RWPE2 (cell line): Measurements from ENCODE around the gene CARD14.

Experiments used
- ATAC-seq: fragments of 200-7000 bp; cut with Tn5 transposase; 3 replicates; pipeline ENCODE4 v1.9.1; 2021; ENCODE audit warnings: low read depth
- DNase-seq: peaks from one replicate; pipeline ENCODE4 v3.0.0-alpha.2; 2020; ENCODE audit warnings: low spot score
- H3K27ac ChIP-seq: fragments of 450-650 bp; 2 replicates; pipeline ENCODE4 v1.5.1; 2017; ENCODE audit warnings: mild to moderate bottlenecking; ENCODE audit not compliant: poor library complexity, severe bottlenecking
- H3K27me3 ChIP-seq: fragments of 250-450 bp; sonication (Bioruptor Pico); 2 replicates; pipeline ENCODE4 v1.5.1; 2021; ENCODE audit warnings: mild to moderate bottlenecking, moderate library complexity; ENCODE audit not compliant: insufficient read depth, poor library complexity, severe bottlenecking
- H3K36me3 ChIP-seq: fragments of 250-450 bp; sonication (Bioruptor Pico); 2 replicates; pipeline ENCODE4 v1.5.1; 2020; ENCODE audit warnings: low read depth, mild to moderate bottlenecking, moderate library complexity
- H3K4me1 ChIP-seq: fragments of 250-450 bp; sonication (Bioruptor Pico); 2 replicates; pipeline ENCODE4 v1.5.1; 2021; ENCODE audit warnings: mild to moderate bottlenecking, moderate library complexity; ENCODE audit not compliant: insufficient read depth, poor library complexity, severe bottlenecking
- H3K4me3 ChIP-seq: fragments of 250-450 bp; sonication (Bioruptor Pico); 2 replicates; pipeline ENCODE4 v1.5.1; 2021; ENCODE audit warnings: mild to moderate bottlenecking, moderate library complexity; ENCODE audit not compliant: severe bottlenecking
- H3K9me3 ChIP-seq: fragments of 250-450 bp; sonication (Bioruptor Pico); 2 replicates; pipeline ENCODE4 v1.5.1; 2021; ENCODE audit warnings: mild to moderate bottlenecking, moderate library complexity; ENCODE audit not compliant: severe bottlenecking
- TF ChIP-seq, protein P1 (sequence below): fragments of 450-650 bp; IDR thresholded peaks from one replicate; pipeline ENCODE4 v1.5.1; 2017; ENCODE audit warnings: mild to moderate bottlenecking, moderate library complexity; ENCODE audit not compliant: poor library complexity, severe bottlenecking

The CARD14 gene

GRCh38 chr17:80158846-80159245 is 11.0 kb upstream of the CARD14 start:
- no peak for DNase-seq
- Histone ChIP-seq H3K4me3 (no peak overlapping the region), H3K27me3 (no peaks in the 10 kb centered on the region), H3K4me1 (no peaks in the 10 kb centered on the region), H3K27ac (no peak overlapping the region), H3K9me3 (peaks cover 6% of the 10 kb centered on the region), H3K36me3 (no peaks in the 10 kb centered on the region)
- TF ChIP-seq, protein P1, sequence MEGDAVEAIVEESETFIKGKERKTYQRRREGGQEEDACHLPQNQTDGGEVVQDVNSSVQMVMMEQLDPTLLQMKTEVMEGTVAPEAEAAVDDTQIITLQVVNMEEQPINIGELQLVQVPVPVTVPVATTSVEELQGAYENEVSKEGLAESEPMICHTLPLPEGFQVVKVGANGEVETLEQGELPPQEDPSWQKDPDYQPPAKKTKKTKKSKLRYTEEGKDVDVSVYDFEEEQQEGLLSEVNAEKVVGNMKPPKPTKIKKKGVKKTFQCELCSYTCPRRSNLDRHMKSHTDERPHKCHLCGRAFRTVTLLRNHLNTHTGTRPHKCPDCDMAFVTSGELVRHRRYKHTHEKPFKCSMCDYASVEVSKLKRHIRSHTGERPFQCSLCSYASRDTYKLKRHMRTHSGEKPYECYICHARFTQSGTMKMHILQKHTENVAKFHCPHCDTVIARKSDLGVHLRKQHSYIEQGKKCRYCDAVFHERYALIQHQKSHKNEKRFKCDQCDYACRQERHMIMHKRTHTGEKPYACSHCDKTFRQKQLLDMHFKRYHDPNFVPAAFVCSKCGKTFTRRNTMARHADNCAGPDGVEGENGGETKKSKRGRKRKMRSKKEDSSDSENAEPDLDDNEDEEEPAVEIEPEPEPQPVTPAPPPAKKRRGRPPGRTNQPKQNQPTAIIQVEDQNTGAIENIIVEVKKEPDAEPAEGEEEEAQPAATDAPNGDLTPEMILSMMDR = no peak
- ATAC-seq = no peak

DNA sequence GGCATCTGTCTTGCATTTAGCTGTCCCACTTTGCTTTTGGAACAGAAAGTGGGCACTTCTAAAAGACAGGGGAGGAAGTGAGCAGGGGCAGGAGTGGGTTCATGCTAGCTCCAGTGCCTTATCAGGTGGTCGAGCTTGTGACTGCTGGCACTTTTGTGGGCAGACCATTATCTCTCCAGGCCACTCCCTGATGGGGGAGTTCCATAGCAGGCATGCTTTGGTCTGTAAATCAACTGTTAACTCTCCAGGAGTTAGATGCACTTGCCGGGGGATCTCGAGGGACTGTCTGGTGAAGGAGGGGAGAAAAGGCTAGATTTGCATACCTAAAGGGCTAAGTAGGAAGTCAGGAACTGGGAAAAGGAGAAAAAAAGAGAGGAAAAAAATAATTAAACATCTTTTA is 9.3 kb upstream of the CARD14 start:
- ATAC-seq (no peak), DNase-seq (no peak)
- Histone ChIP-seq H3K27me3 (no peaks in the 10 kb centered on the region), H3K9me3 (peaks cover 3% of the 10 kb centered on the region), H3K36me3 (no peaks in the 10 kb centered on the region), H3K27ac (no peak overlapping the region), H3K4me1 (no peaks in the 10 kb centered on the region), H3K4me3 (no peak overlapping the region)
- TF ChIP-seq, protein P1 = no peak

GRCh38 chr17:80163336-80163735 is 6.5 kb upstream of the CARD14 start:
- H3K36me3 ChIP-seq = no peaks in the 10 kb centered on the region
- H3K9me3 ChIP-seq = no peaks in the 10 kb centered on the region
- no peak overlapping the region for H3K4me3 ChIP-seq
- TF ChIP-seq, protein P1 = no peak
- no peaks in the 10 kb centered on the region for H3K4me1 ChIP-seq
- no peaks in the 10 kb centered on the region for H3K27me3 ChIP-seq
- ATAC-seq (no peak), DNase-seq (no peak)
- no peak overlapping the region for H3K27ac ChIP-seq

DNA sequence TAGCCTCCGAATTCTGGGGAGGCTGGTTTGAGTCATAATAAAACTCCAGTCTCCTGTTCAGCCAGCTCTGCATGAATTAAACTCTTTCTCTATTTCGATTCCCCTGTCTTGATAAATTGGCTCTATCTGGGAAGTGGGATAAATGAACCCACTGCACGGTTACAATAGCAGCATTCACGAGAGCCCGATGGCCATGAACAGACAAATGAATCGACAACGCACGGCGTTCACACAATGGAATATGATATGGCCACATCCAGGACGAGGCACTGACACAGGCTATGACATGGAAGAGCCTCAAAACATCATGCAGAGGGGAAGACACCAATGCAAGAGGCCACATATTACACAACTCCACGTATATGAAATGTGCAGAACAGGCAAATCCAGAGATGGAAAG is 5.6 kb upstream of the CARD14 start:
- TF ChIP-seq, protein P1 = no peak
- H3K27me3 ChIP-seq = no peaks in the 10 kb centered on the region

GRCh38 chr17:80166446-80166845 is 3.4 kb upstream of the CARD14 start:
- ATAC-seq (no peak), DNase-seq (no peak)
- no peaks in the 10 kb centered on the region for H3K27me3 ChIP-seq
- no peaks in the 10 kb centered on the region for H3K36me3 ChIP-seq
- H3K9me3 ChIP-seq = no peaks in the 10 kb centered on the region
- TF ChIP-seq, protein P1 = no peak
- no peaks in the 10 kb centered on the region for H3K4me1 ChIP-seq
- no peak overlapping the region for H3K4me3 ChIP-seq
- no peak overlapping the region for H3K27ac ChIP-seq

More for the DNA sequence above, 5.6 kb upstream of the CARD14 start:
- H3K9me3 ChIP-seq = no peaks in the 10 kb centered on the region
- no peak overlapping the region for H3K4me3 ChIP-seq
- H3K4me1 ChIP-seq = no peaks in the 10 kb centered on the region
- no peak for ATAC-seq
- DNase-seq = no peak
- H3K27ac ChIP-seq = no peak overlapping the region
- H3K36me3 ChIP-seq = no peaks in the 10 kb centered on the region
